Ovary (tissue), 3 donors: Measurements from ENCODE around the gene PNPO.

ENCODE experiments used
- CTCF ChIP-seq, 3 donors: fragments of 450-650 bp in 2 of 3; fragments of 200-600 bp in 1 of 3; IDR thresholded peaks; one replicate each; pipeline versions ENCODE4 v1.5.1 to v1.8.0; 2016 to 2022; ENCODE audit warnings: antibody characterized with exemption in 3 of 3, mild to moderate bottlenecking in 1 of 3
- EP300 ChIP-seq: sonication (generic); formaldehyde crosslinking; IDR thresholded peaks from one replicate; pipeline ENCODE4 v1.6.1; 2017; ENCODE audit warnings: antibody characterized with exemption
- donor health status: DM: no; HTN: no; CAD: no.

GRCh38 chr17:47916489-47917208 lies 24.7 kb upstream of the PNPO start:
- no peak for TF ChIP-seq CTCF (IDR thresholded peaks at IDR 0.05)
- no peak for TF ChIP-seq EP300
